A673 (cell line): ENCODE results near the gene RPL19.

ENCODE experiments used
- CTCF ChIP-seq: fragments of 300-800, 200-600 bp; sonication (generic); conservative IDR thresholded peaks from 2 replicates; pipeline ENCODE4 v1.5.1; 2017; ENCODE audit warnings: low read depth, mild to moderate bottlenecking, antibody characterized with exemption, low read length, moderate library complexity, mixed read lengths
- EZH2 ChIP-seq: fragments of 200-600 bp; sonication (generic); IDR thresholded peaks from 2 replicates; pipeline ENCODE4 v1.6.1; 2017; ENCODE audit warnings: borderline replicate concordance, low read depth, mild to moderate bottlenecking, mixed read lengths, antibody characterized with exemption, low read length; ENCODE audit not compliant: poor library complexity, severe bottlenecking

- TF ChIP-seq CTCF (no peak), EZH2 (no peak)
Observed at GRCh38 chr17:39246274-39246673, 46.2 kb downstream of the RPL19 start.
